LNCAP (cell line): ENCODE data around the gene E2F3.
A peak's percentile ranks its signal among the peaks of the same experiment; 100 is the strongest.

ENCODE experiments used
- TF ChIP-seq, protein P1 (sequence below): fragments of 450-650 bp; IDR thresholded peaks from 2 replicates; pipeline ENCODE4 v1.5.1; 2017; ENCODE audit warnings: mild to moderate bottlenecking

The E2F3 gene

DNA sequence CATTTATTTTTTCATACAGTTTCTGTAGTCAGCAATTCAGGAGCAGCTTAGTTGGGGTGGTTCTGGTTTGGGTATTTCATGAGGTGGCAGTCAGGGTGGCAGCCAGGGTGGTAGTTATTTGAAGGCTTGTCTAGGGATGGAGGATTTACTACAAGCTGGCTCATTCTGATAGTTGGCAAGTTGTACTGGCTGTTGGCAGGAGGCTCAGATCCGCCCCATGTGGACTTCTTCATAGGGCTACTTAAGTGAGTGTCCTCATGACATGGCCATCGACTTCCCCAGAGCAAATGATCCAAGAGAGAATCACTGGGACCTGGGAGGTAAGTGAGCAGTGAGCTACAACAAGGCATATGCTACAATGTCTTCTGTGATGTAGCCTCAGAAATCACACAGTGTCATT is 110.2 kb downstream of the E2F3 start:
- TF ChIP-seq, protein P1, sequence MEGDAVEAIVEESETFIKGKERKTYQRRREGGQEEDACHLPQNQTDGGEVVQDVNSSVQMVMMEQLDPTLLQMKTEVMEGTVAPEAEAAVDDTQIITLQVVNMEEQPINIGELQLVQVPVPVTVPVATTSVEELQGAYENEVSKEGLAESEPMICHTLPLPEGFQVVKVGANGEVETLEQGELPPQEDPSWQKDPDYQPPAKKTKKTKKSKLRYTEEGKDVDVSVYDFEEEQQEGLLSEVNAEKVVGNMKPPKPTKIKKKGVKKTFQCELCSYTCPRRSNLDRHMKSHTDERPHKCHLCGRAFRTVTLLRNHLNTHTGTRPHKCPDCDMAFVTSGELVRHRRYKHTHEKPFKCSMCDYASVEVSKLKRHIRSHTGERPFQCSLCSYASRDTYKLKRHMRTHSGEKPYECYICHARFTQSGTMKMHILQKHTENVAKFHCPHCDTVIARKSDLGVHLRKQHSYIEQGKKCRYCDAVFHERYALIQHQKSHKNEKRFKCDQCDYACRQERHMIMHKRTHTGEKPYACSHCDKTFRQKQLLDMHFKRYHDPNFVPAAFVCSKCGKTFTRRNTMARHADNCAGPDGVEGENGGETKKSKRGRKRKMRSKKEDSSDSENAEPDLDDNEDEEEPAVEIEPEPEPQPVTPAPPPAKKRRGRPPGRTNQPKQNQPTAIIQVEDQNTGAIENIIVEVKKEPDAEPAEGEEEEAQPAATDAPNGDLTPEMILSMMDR, result no peak

- TF ChIP-seq, protein P1, result peak; percentile 56
These were observed 127.4 kb downstream of the E2F3 start for GRCh38 chr6:20529086-20529448.

- TF ChIP-seq, protein P1, result no peak
These were observed 131.2 kb downstream of the E2F3 start for GRCh38 chr6:20532881-20533280.

DNA sequence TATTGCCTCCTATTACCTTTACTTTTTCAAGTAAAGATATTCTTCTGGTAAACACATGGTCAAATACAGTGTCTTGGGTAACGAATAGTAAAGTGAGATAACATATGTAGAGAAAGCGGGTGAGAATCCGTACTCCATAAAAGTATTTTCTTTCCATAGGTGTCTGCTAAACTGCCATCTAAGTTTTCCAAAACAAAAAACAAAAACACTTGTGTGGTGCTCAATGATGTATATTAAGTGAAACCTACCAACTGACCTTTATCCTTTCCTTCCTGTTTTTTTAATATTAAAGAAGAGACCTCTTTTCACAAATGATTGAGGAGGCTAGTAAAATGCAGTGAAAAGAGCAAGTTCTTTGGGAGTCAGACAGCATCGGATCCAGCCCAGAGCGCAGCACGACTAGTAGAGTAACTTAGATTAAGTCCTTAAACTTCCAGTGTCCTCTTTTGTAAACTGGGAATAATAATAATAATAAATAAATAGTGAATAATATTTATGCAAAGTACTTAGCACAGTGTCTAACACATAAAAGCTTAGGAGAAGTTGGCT is 132.1 kb downstream of the E2F3 start:
- TF ChIP-seq, protein P1, result no peak

DNA sequence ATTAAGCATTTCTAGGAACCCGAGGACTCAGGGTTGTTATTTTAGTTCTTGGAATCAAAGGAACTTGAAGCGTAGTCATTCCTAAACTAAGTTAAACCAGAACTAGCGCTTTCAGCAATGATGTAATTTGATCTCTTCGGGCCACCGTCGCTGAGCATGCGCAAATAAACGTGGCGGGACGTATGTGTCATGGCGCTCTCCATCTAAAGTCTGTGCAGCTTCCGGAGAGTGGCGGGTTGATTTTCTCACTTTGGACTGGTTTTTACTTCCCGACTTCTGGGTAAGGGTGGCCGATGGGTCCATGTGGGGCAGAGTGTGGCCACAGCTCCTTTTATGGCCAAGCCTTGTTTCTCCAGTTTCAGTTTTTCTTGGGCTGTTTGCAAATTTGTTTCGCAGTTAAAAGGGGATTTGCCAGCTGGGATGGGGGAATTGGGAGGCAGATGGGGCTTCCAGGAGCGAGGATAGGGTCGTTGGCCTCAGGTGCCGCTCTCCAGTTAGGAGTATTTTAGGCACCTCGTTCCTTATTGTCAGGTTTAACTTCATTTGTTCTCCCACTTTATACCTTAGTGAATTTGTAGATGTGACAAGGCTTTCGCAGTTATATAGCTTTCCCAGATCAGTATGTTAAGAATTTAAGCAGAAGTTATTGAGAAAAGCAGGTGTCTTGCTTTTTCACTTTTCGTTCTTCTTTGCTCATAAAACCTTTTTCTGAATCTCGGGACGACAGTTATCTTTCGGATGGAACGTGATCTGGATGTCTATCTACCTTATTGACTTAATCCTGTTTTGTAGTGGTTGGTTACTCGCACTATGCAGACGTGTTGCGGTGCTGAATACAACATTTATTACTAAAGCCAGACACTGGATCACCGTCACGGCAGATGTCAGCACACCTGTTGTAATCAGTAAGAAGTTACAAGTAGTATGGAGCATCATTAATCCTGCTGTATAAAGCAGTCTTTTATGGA is 132.9 kb downstream of the E2F3 start, which contains the start of gene CDKAL1:
CDKAL1 (plus strand) TSS at position 163 of the 968 bp plus-strand sequence. CDS start 11,894 bp downstream, outside the sequence.
- TF ChIP-seq, protein P1, result no peak

GRCh38 chr6:20538131-20538662 is 136.5 kb downstream of the E2F3 start:
- TF ChIP-seq, protein P1, result no peak

- TF ChIP-seq, protein P1, result no peak
These were observed 137.2 kb downstream of the E2F3 start for GRCh38 chr6:20538907-20539306.
